CD4-positive, alpha-beta T cell treated with Interleukin-17A for 1 hour (primary cell): ENCODE data around the gene CTIF.

Experiments
- DNase-seq: peaks from one replicate; pipeline ENCODE4 v3.0.0-alpha.2; 2020

The CTIF gene

DNA sequence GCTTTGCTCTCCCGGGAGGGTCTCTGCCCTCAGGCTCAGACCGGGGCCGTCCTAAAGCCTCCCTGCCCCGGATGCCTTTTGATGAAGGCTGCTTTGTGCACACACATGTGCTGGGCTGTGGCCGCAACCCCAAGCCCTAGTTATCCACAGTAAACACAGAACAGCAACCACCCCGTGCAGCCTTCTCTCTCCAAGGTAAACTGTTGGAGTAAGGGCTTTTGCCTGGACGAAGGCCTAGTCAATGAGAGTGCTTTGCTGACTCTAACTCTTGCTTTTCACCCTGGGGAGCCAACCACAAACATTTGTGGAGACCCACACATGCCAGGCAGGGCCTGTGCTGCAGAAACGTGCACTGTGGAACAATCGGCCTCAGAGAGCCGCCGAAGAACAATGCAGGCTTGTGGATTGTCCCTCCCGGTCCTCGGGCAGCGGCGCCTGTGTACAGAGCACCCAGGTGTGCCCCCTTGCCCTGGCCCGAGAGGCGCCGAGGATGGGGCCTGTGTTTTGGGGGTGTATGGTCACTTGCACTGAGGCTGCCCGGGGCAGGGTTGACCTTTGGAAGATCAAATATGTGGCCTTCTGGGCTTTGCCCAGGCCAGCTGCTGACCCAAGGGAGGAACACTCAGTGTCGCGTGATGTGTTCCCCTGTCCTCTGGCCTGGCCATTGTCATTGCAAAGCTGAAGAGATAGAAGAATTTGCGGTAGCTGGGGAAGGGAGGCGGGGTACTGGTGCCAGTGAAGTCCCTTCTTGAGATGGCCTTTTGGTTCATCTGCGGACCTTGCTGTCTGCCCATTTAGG, 37.0 kb downstream of the CTIF start:
- no peak for DNase-seq

GRCh38 chr18:48576457-48576771, 37.6 kb downstream of the CTIF start:
- DNase-seq: no peak

GRCh38 chr18:48577478-48578190, 38.8 kb downstream of the CTIF start:
- DNase-seq: no peak

GRCh38 chr18:48578289-48578688, 39.5 kb downstream of the CTIF start:
- DNase-seq: no peak

DNA sequence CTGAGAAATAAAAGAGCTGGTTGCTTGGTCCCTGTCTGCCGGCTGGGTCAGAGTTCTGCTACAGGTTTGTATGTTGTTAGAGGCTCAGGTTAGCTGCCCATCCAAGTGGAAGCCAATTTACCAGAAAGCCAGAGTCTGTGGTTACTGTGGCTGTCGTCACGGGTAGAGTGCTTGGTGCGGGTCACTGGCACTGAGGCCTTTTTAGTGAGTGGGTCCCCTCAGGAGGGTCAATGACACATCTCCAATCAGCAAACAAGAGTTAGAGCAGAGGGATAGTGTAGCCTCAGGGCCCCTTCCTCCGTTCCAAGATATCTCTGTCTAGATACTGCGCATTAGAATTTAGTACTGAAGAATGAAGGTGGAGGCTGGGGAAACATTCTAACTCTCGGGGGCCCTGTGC, 41.2 kb downstream of the CTIF start:
- no peak for DNase-seq

DNA sequence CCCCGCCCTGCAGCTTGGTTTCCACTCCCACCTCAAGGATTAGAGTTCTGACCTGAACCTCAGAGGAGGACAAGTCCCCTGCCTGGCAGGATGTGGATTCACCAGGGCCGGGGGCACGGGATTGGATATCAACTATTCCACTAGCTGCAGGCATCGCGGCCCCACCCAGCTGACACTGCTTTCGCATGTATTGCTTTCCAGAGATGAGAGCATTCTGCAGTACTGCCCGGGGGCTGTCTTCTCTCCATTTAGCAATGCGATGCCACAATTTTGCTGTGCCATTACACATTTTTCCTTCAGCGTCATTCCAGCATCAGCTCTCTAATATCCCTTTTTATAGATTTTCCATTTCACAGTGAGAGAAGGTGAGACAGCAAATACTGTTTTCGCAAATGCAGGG, 42.0 kb downstream of the CTIF start:
- DNase-seq: no peak

DNA sequence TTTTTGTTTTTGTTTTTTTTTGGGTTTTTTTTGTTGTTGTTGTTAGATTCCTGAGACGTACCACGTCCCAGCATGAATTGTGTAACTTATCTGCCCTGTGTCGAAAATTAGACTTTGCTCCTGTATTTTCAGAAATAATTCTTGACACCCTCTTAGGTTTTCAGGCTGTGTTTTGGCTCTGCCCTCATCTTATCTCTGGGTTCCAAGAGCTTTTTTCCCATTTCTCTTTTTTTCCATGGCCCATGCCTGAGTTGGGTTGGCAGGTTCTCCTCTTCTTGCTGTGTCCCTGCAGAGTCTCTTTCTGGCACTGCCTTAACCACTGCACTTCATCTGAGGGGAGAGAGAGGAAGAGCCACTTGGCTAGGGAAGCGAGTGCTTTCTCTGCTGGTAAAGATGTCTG, 42.4 kb downstream of the CTIF start:
- DNase-seq: no peak

GRCh38 chr18:48581941-48582340, 43.1 kb downstream of the CTIF start:
- DNase-seq: no peak

DNA sequence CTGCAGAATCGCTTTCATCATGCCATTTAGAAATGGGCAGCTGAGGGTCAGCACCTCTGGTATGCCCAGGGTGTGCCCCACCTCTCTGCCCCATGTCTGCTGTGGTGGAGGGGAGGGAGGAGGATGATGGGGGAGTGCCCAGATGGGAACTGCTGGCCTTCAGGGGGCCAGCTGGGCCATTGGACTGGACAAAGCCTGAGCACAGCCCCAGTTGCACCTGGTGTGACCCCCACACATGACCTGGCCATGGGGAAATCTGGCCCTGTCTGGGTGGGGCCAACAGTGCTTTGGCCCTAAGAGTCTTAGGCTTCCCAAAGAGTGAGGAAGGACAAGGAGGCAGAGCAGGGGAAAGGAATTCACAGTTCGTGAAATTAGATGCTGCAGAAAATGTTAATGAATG, 44.1 kb downstream of the CTIF start:
- no peak for DNase-seq

GRCh38 chr18:48583573-48583972, 44.7 kb downstream of the CTIF start:
- DNase-seq: no peak

DNA sequence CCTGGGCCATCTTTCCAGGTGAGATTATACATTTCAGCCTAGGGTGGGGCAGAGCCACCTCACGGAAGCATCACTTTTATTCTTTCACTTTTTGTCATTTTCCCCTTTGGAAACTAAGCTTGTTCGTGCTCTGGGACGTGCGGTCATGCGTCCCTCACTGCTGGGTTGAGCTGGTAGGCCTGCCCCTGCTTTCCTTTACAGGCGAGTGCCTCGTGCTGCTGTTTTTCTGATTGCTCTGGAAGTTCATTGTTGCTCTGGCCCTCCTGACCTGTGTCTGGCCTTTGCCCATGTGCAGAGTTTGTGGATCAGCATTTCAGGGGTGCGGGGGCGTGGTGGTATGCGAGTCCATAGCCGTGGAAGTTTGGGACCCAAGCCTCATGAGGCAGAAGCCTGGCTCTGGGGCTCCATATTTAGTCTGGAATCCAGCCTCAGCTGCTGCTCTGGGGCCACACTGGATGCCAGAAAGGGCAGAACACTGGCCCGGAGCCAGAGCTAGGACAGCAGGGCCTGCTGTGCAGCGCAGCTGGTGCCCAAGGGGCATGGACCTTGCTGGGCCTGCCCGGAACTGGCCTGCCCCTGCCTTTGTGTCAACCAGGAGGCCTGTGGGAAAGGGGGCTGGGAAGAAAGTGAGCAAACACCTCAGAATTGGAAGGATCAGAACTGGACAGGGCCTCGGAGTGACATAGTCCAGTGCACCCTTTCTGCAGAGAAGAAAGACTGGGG, 51.1 kb downstream of the CTIF start:
- no peak for DNase-seq

- DNase-seq: no peak
These were observed 51.8 kb downstream of the CTIF start for GRCh38 chr18:48590678-48591077.

DNA sequence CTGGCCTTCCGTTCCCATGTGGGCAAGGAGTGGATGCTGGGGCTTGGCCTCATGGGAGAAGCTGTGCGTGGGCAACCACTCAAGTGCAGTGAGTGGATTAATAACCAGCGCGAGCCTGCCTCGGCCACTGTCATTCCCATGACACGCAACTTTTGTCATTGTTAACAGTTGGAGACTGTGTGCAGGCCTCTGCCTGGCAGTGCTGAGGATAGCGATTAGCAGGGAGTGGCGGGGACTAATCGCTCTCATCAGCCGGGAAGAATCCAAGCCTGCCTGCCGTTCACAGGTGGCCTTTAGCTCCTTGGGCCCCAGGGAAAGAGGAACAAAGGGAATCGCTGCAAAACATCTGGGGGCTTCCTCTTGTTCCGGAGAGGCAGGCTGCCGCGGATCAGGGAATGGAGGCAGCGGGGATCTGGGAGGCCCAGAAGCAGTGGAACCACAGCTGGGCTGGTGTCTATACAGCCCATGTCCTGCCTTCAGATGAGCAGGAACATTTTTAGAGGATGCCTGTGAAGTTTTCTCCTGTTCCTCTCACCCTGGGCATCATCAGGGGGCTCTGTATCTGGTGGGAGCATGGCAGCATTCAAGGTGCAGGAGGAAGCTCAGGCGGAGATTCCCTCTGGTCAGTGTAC, 53.8 kb downstream of the CTIF start:
- no peak for DNase-seq

DNA sequence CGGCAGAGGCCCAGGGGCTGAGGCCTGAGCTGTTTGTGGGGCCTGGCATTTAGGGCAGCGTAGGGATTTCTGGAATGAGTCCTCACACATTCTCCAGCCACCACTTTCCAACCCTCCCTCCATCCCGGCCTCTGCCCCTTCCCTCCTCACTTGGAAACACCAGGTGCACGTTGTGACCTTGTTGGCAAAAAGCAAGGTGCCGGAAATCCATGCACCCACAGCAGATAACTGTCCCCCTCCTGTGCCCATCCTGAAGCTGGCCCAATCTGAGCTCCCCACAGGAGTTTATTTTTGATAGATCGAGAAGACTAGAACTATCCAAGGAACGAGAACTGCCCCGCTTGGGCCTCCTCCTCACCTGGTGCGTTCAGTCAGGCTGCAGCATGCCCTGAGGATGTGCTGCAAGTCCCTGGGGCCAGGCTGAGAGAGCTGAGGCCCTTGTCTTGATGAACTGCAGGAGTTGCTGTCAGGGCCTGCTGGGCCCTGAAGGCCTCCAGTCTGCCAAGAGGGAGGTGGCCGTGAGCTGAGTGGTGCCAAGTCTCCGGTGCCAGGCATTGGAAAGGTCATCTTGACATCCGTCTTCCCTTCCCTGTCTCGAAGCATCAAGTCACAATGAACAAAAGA, 55.8 kb downstream of the CTIF start:
- DNase-seq: no peak

DNA sequence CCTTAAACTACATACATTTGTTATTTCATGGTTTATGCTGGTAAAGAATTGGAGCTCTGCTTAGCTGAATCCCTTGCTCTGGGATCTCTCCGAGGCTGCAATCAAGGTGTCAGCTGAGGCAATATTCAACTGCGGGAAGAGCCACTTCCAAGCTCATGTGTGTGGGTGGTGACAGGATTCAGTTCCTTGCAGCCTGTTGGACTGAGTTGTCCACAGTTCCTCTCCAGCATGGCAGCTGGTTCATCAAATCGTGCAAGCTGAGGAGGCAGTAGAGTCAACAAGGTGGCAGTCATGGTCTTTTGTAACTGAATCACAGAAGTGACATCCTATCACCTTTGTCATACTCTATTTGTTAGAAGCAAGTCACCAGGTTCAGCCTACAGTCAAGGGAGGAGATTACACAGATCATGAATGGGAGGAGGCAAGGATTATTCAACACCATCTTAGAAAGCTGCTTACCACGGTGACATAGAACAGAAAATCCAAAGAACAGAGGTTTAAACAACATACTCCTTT, 56.9 kb downstream of the CTIF start:
- DNase-seq: no peak

DNA sequence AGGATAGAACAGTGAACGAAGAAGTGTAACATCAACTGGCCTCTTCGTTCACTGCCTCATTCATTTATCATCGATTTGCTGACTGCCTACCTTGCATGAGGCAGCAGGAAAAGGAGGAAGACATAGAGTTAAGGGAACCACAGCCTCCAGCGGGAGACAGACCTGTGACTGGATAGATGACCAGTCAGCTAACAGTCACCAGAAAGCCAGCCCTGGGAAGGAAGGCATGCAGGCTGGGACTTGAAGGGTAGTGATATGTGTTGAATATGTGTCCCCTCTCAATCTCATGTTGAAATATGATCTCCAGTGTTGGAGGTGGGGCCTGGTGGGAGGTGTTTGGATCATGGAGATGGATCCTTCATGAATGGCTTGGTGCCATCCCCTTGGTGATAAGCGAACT, 58.3 kb downstream of the CTIF start:
- no peak for DNase-seq

GRCh38 chr18:48597671-48598070, 58.8 kb downstream of the CTIF start:
- no peak for DNase-seq

GRCh38 chr18:48599391-48599790, 60.6 kb downstream of the CTIF start:
- DNase-seq: no peak

DNA sequence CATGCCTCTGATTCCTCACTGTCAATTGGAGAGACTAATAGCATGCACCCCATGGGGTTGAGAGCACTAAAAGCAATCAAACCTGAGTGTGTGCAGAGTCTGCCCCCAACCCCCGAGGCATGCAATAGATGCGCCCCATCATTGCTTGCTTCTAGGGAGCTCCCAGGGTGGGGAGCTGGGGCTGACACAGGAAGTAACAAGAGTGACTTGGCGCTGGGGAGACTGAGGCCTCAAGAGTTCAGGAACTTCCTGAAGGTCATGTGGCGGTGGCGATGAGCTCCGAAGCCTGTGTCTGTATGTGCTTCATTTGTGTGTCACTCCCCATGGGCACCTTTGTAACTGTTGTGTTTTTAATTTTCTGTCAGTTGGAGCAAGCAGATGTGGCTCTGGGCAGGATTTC, 61.2 kb downstream of the CTIF start:
- DNase-seq: no peak

DNA sequence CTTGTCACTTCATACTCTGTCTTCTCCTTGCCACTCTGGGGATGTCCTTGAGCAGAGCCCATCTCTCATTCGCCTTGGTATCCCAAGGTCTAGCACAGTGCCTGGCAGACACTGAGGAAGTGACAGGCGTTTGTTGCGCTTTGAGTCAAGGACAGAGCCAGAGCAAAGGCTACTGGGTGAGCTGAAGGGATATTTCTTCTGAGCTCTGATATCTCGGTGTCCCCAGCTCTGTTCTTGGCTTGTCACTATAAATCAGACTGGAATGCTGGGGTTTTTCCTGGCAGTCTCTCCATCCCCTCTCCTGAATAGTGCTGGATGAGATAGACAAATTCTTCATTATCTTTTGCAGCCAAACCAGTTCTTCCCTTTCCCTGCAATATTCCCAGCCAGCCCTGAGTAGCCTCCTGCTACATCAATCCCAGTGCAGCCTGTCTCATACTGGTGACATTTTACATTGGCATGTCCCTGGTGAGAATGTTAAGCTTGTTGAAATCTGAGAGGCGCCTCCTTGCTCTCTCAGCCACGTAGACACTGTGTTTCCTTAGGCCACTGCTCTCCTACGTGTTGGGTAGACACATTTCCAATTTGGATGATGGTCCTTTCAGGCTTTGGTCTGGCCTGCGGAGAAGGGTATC, 61.7 kb downstream of the CTIF start:
- no peak for DNase-seq

DNA sequence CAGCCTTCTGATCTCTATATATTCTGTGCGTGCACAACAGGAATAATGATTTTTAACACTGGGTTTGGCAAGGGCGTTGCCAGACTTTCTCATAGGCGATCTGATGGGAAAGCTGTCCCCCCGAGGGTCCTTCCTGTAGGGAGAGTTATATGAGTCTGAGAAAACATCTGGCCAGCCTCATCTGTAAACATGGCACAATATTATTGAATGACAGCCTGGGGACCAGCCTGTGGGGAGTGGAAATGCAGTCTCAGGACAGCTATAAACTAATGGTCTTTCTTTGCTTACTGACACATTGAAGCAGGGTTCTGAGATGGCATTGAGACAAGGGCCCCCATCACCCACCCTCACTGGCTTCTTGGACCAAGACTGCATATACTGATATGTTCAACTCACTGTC, 62.5 kb downstream of the CTIF start:
- DNase-seq: no peak

GRCh38 chr18:48602759-48603390, 64.0 kb downstream of the CTIF start:
- no peak for DNase-seq
